ENCODE data around the gene RASA3. TPM values are rescaled to one million over a fixed set of nuclear protein-coding genes. Genes with fewer than 3 reads are reported as not detected.

The RASA3 gene
- total and polyA plus RNA-seq, 2 of the 8 experiments (the other 6 are each of a cell fraction or from before 2014, with no cell fraction given) = 7.5 to 21.9 TPM

DNA sequence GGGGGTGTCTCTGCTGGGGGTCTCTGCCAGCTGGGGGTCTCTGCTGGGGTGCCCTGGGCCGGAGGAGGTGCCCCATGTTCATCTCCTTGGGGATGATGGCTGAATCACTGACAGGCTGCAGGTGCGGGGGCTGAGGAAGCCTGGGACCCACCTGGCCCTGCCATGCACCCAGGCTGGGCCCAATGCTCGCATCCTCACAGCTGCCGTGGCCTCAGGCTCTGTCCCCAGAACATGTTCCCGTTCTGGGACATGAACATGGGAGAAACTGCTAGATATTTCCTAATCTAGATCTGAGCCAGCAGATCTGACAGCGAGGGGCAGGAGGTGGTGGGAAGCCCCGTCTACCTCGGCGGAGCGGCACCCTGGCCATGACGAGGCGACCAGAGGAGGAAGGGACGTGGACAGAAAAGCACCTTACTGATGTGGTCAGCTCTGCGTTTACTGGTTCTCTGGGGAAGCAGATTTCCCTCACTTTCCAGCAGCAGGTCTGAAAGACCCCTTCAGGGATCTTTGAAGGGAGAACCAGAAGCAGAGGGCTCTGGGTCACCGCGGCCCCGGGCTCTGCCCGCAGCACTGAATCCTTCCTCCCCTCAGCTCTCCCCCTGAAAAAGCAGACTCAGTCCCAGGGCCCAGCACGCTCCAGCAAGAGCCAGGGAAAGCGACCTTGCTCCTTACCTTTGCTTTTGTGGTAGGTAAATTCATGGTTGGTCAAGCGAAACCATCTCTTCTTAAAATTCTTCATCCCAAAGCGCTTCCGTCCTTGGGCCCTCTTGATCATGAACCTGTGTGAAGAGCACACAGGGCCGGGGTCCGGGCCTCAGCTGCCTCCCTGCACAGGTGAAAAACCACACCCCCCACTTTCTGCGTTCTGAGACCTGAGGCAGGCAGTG is 132.0 kb downstream of the RASA3 start (continued):
- TF ChIP-seq, protein P1, sequence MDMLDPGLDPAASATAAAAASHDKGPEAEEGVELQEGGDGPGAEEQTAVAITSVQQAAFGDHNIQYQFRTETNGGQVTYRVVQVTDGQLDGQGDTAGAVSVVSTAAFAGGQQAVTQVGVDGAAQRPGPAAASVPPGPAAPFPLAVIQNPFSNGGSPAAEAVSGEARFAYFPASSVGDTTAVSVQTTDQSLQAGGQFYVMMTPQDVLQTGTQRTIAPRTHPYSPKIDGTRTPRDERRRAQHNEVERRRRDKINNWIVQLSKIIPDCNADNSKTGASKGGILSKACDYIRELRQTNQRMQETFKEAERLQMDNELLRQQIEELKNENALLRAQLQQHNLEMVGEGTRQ (IDR thresholded peaks at IDR 0.05; ENCODE audit: low read length) = no peak
- no peak for TF ChIP-seq CBX5 (IDR thresholded peaks at IDR 0.05; ENCODE audit: low read depth, low read length)
- TF ChIP-seq TCF12 (IDR thresholded peaks at IDR 0.05; ENCODE audit: low read depth, low read length) = no peak
- TF ChIP-seq SRF (IDR thresholded peaks at IDR 0.05; ENCODE audit: low read depth, low read length) = no peak
